OCI-LY3 (cell line): ENCODE measurements around the gene AUTS2.

Experiments used
- CTCF ChIP-seq: fragments of 200-600, 300-600 bp; sonication (generic); IDR thresholded peaks from 2 replicates; pipeline ENCODE4 v1.5.1; 2014; ENCODE audit warnings: antibody characterized with exemption, low read length, low read depth
- EZH2phosphoT487 ChIP-seq: fragments of 200-600 bp; shearing (Covaris generic); IDR thresholded peaks from 2 replicates; pipeline ENCODE4 v1.6.1; 2018; ENCODE audit warnings: antibody characterized with exemption, mixed run types, low read depth

- TF ChIP-seq CTCF (no peak), EZH2phosphoT487 (no peak)
These were observed 896.2 kb downstream of the AUTS2 start for GRCh38 chr7:70494225-70495032.
